ENCODE results near the gene BRAT1. TPM values are rescaled to one million over a fixed set of nuclear protein-coding genes. Genes with fewer than 3 reads are reported as not detected.

The BRAT1 gene
- 24.8 to 39.5 TPM (median 34.7 TPM) in 5 replicates for total RNA-seq (2022; extraction: Qiagen RNA extraction; ENCODE audit: low read depth)

GRCh38 chr7:2555121-2556052 is at the start of gene BRAT1:
Gene BRAT1 (minus strand): TSS chr7:2555524. CDS start chr7:2554431, 1,093 bp downstream.

GRCh38 chr7:2558629-2559282 is 3.4 kb upstream of the BRAT1 start, which contains the start of gene IQCE:
Gene IQCE (plus strand): TSS chr7:2558979. CDS start chr7:2559182, 203 bp downstream.

GRCh38 chr7:2519119-2519930 is 36.0 kb downstream of the BRAT1 start, which contains the start of gene LFNG:
Gene LFNG (plus strand): TSS chr7:2519774. CDS start chr7:2519862, 88 bp downstream.

Other genes with a start within 250 kb of the BRAT1 start
- gene SNX8, start 241.1 kb downstream of the BRAT1 start, total RNA-seq (2022; extraction: Qiagen RNA extraction; ENCODE audit: low read depth) = 38.1 to 69.3 TPM (median 65.8 TPM) in 5 replicates
- gene EIF3B, start 200.7 kb downstream of the BRAT1 start, total RNA-seq (2022; extraction: Qiagen RNA extraction; ENCODE audit: low read depth) = 223 to 278 TPM (median 232 TPM) in 5 replicates
- 6.5 to 13.8 TPM (median 12.2 TPM) in 5 replicates for gene CHST12, start 151.9 kb downstream of the BRAT1 start, total RNA-seq (2022; extraction: Qiagen RNA extraction; ENCODE audit: low read depth)
- not detected in 5 replicates for gene GRIFIN, start 79.1 kb downstream of the BRAT1 start, total RNA-seq (2022; extraction: Qiagen RNA extraction; ENCODE audit: low read depth)
- gene LFNG, start 35.8 kb downstream of the BRAT1 start, total RNA-seq (2022; extraction: Qiagen RNA extraction; ENCODE audit: low read depth) = 9.5 to 16.1 TPM (median 12.7 TPM) in 5 replicates
- gene IQCE, start 3.5 kb upstream of the BRAT1 start, total RNA-seq (2022; extraction: Qiagen RNA extraction; ENCODE audit: low read depth) = 10.1 to 15.8 TPM (median 12.7 TPM) in 5 replicates
- 49.0 to 70.3 TPM (median 56.4 TPM) in 5 replicates for gene TTYH3, start 76.5 kb upstream of the BRAT1 start, total RNA-seq (2022; extraction: Qiagen RNA extraction; ENCODE audit: low read depth)
- 0.01 to 0.05 TPM in 2 of 5 replicates, not detected in the others for gene AMZ1, start 132.7 kb upstream of the BRAT1 start, total RNA-seq (2022; extraction: Qiagen RNA extraction; ENCODE audit: low read depth)

All from A549 treated with DMSO at 1 μM for 4 hours (cell line).